Stimulated activated CD8-positive, alpha-beta memory T cell treated with anti-CD3 and anti-CD28 coated beads, Interleukin-7, amount 100 ng/mL, for 4 hours (primary cell): ENCODE measurements around the gene NXN.
"Not testable (repeated sequence)": the region's sequence is repeated elsewhere in the genome, so short reads cannot be mapped to it uniquely, and the experiment has no call there.

ENCODE experiments used
- DNase-seq, 2 donors: peaks; one replicate each; pipeline ENCODE4 v3.0.0-alpha.2; 2020; ENCODE audit warnings: low read depth in 2 of 2

The NXN gene

DNA sequence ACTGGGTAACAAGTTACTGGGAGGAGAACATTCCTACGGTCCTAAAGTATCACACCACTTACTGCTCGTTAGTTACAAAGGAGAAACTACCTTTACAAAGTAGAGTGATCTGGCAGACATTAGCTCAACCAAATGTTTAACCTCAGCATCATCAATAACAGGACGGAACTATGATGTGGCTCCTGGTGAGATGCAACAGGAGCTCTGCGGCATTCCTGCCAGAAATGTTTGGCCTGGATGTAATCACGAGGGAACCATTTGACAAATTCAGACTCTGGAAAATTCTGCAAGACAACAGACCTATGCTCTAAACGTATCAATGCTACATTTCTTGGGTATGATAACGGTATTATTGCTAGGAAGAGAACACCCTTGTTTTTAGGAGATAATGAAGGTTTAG, 117.0 kb downstream of the NXN start:
- no peak for DNase-seq

GRCh38 chr17:861364-861763, 118.2 kb downstream of the NXN start:
- no peak for DNase-seq

DNA sequence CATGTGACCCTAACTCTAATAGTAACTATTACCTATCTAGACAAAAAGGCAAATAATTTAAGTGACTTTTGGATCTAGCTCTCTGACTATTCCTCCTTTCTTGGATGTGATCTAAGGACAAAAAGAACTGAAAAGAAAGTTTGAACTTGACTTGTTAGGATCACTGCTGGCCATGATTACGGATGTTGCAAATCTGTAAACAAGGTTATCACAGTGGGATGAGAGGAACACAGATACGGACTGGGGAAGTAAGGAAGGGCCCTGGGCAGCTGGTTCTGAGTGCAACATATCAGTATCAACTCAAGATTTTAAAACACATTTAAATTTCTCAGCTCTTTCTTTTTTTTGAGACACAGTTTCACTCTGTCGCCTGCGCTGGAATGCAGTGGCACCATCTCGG, 118.8 kb downstream of the NXN start:
- DNase-seq = no peak

DNA sequence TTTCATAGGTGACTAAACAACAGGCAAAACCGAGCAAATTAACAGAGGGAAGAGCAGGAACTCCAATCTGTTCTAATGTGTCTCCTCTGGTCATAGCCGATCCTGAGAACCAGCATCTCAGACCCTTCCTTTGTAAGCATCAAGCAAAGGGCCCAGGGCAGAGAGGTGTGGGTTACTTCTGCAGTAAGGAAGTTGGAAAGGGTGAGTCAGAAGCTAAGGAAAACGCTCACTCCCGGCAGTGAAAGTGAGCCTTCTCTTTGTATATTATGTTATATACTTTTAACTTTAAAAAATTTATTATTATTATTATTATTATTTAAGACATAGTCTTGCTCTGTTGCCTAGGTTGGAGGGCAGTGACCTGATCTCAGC, 119.8 kb downstream of the NXN start:
- DNase-seq = no peak

GRCh38 chr17:859061-859823, 120.3 kb downstream of the NXN start:
- DNase-seq = no peak

GRCh38 chr17:856149-856548, 123.4 kb downstream of the NXN start:
- DNase-seq = no peak

DNA sequence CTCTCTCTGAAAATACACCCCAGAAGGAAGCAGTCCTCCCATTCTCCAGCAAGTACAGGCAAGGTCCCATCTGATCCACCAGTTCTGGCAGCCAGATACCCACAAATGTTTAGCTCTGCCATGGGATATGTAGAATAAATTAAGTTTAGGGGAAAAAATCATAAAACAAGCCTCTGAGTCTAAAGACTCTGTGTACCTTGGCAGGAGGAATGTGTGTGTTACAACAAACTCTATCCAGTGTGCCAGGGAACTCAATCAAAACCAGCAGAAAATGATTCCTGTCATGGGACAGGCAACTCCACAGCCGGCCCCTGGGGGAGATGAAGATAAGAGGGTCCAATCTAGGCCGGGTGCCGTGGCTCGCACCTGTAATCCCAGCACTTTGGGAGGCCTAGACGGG, 124.0 kb downstream of the NXN start:
- DNase-seq = no peak

DNA sequence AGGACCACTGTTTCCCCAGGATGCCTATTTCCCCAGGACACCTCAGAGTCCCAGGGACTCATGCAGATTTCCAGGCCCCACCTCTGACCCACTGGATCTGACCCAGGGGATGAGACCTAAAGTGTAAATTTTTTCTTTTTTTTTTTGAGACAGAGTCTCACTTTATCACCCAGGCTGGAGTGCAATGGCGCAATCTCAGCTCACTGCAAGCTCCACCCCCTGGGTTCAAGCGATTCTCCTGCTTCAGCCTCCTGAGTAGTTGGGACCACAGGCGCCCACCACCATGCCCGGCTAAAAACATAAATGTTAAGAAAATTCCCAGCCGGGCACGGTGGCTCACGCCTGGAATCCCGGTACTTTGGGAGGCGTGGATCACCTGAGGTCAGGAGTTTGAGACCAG, 126.7 kb downstream of the NXN start:
- DNase-seq = not testable (repeated sequence)

DNA sequence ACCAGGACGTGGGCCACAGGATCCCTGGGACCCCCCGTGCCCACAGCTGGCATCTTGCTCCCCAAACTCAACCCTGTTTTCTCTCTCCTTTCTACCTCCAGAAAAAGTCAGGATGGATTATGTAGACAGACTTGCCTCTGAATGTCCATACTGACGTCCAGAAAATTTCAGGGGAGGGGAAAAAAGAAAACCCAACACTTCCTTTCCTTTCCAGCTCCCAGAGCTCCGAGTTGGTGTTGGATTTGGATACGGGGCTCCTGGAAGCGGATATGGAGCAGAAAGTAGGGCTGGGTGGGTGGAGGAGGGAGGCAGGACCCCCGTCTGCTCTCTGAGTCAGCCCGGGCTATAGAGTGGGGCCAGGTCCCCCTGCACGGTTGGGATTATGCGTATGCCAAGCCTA, 127.2 kb downstream of the NXN start:
- no peak for DNase-seq

DNA sequence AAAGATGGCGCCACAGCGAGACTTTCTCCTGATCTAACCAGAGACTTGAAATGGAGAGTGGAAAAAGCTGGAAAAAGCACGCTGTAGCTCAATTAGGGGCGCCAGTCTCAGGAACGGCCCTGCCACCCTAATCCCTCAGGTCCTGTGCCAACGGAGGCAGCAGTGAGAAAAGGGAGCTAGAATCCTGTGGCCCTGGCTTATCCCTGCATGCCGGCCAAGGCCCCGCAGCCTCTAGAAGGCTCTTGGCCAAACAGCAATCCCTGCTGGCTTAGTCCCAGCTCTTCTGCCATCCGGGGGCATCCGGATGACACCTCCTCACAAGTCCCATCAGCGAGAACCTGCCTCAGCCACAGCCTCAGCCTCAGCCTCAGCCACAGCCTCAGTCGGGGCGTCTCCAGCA, 127.7 kb downstream of the NXN start:
- no peak for DNase-seq

GRCh38 chr17:850851-851763, 128.5 kb downstream of the NXN start:
- DNase-seq = no peak

- no peak for DNase-seq
Measured at GRCh38 chr17:850086-850850, 129.3 kb downstream of the NXN start.

GRCh38 chr17:848402-848801, 131.2 kb downstream of the NXN start:
- DNase-seq = no peak

GRCh38 chr17:846901-847843, 132.4 kb downstream of the NXN start:
- no peak for DNase-seq

GRCh38 chr17:841313-841712, 138.3 kb downstream of the NXN start:
- no peak for DNase-seq

DNA sequence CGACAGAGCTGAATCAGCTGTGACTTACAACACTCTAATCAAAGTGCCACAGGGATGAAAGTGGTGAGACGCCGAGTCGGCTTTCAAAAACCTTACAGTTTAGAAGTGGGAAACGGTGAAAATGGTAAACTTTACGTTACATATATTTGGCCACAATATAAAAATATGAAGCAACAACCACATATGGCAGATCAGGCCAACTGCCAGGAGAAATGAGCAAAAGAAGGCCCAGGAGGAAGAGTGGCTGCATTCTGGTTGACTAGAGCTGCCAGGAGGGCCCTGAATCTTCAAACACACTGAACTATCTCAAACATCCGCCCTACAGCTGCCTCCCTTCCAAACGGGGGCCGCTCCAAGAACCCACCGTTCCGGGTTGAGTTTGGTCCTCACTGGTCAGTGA, 141.1 kb downstream of the NXN start:
- DNase-seq = no peak

DNA sequence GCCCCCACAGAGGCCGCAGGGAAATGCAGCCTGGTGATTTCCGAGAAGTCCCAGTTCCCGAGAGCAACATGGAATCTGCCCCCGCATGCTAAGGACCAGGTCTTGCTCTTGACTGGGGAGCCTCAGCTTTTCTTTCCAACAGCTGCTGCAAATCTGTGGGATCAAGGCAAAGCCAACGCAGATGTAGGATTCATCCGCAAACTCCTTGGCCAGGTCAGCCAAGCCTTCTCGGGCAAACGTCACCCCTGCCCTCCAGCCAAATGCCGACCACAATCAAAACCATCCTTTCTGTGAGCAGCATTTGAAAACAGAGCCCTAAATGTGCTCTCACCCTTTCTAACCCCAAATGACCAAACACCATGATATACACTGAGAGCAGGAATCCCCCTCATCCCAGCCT, 143.4 kb downstream of the NXN start:
- DNase-seq = no peak

- DNase-seq = not testable (repeated sequence)
Measured at GRCh38 chr17:835721-836120, 143.9 kb downstream of the NXN start.

DNA sequence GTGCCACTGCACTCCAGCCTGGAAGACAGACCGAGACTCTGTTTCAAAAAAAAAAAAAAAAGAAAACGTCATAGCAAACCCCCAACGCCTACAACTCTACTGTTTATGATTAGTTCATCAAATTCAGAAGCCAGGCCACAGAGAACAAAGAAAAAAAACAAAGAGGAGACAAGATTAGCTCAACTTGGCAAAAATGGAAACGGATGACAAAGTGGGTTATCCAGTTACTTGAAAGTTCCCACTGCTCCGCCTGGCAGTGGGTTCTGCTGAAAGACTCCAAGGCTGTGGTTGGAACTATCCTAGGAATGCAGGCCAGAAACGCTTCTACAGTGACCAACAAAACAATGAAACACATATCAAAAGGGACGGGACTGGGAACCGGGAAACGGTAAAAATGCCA, 144.3 kb downstream of the NXN start:
- no peak for DNase-seq

GRCh38 chr17:834136-834535, 145.4 kb downstream of the NXN start:
- DNase-seq = no peak

DNA sequence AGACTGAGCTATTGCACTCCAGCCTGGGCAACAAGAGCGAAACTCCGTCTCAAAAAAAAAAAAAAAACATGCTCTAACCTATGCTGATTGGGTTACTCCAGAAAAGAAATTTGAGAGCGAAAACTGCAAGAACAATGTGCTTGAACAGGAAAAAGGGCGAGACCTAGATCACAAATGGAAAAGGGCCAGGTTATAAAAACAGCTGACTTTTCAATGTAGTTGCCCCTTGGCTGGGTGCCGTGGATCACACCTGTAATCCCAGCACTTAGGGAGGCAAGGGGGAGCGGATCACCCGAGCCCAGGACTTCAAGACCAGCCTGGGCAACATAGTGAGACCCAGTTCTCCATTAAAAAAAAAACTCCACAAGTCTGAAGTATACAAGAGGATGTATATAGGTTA, 148.6 kb downstream of the NXN start:
- DNase-seq = no peak
